CD4-positive, alpha-beta T cell treated with Interleukin-17A for 4 hours (primary cell): ENCODE measurements around the gene CDK9.
"Not testable (repeated sequence)": the region's sequence is repeated elsewhere in the genome, so short reads cannot be mapped to it uniquely, and the experiment has no call there.

Experiments
- DNase-seq: peaks from one replicate; pipeline ENCODE4 v3.0.0-alpha.2; 2020; ENCODE audit warnings: mixed read lengths

The CDK9 gene

DNA sequence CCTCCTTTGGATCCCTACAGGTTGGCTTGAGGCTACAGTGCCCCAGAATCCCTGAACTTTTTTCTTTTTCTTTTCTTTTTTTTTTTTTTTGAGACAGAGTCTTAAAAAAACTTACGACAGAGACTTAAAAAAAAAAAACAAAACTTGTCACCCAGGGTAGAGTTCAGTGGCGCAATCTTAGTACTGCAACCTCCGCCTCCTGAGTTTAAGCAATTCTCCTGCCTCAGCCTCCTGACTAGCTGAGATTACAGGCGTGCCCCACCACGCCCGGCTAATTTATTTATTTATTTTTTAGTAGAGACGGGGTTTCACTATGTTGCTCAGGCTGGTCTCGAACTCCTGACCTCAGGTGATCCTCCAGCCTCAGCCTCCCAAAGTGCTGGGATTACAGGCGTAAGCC lies 4.9 kb upstream of the CDK9 start:
- DNase-seq = not testable (repeated sequence)

- DNase-seq = no peak
Measured at GRCh38 chr9:127781806-127782205, 4.0 kb upstream of the CDK9 start.

DNA sequence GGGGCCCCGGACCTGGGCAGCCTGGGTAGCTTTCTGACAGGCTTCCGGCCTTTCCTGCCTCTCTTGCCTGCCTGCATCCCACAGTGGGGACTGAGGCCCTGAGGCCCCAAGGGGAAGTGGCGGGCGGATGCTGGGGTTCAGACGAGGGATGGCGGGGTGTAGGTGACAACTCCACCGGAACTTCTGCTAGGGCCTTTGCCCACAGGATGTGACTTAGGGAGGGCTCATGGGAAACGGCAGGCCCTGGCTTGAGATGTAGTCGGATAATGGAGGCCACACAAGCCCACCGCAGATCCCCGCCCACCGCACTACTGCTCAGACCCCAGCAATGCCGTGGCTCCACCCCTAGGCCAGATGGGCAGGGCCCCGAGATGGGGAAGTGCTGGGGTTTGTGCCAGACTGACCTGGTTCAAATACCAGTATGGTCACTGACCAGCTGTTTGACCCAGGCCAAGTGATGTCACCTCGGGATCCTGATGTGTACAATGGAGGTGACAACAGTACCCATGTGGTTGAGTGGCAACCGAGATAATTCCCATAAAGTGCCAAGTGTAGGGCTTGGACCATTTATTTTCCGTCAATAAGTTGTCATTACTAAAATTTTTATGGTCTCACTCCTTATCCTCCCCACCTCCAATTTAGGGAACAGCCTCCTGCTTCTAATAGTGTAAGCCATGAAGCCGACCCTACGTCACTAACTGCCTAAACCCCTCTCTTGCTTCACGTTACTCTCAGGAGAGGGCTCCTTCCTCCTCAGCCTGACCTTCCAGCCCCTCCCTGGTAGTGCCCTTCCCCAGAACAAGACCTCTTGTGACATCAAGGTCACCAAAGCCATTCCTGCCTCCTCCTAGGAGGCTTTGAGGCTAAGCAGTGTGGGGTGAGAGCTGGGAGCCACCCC lies 2.5 kb upstream of the CDK9 start:
- DNase-seq = peak; percentile 80

DNA sequence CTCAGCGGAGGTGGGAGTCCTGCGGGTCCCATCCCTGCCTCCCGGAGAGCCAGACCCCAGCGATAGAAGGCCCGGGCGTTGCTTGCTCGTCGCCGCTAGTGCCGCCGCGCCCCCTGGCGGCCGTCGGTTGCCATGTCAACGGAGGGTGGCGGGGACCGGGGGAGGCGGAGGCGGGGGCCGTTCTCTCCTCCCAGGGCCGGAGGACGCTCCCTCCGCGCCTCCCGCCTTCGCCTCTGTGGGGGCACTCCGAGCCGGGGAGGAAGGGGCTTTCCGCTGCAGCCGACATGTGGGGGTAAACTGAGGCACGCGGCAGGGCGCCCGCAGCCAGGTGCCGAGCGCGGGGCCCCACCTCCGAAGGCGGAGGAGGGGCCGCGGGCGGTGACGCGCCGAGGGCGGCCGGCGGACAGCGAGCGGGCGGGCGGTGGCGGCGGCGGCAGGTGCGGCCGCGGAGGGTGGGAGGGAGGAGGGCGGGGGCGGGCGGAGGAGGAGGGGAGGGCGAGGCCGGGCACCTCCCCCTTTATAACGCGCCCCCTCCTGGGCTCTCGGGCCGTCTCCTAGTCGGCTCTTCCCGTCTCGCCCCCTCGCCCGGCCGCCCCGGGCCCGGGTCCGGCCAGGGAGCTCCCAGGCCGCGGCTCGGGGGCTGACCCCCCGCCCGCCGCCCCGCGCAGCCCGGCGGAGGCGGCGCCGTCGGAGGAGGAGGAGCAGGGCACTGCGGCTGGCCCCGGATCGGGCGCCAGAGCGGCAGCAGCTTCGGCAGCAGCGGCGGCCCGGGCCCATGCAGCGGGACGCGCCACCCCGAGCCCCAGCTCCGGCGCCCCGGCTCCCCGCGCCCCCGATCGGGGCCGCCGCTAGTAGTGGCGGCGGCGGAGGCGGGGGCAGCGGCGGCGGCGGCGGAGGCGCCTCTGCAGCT lies 556 bp upstream of the CDK9 start:
- peak; percentile 90 for DNase-seq

DNA sequence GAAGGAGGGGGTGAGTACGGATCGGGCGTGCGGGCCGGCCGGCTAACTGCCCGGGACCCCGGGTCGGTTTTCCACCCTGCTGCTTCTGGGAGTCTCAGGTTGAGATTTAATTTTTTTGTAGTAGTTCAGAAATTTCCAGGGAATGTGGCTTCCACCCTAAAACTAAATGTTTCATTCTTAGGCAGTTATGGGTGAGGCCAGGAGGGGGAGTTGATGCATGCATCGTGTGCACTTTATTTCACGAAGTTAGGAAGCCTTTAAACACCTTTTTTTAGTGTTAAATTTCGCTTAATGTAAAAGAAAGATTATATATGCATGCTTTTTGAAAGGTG lies 905 bp downstream of the CDK9 start:
- peak; percentile 32 for DNase-seq

DNA sequence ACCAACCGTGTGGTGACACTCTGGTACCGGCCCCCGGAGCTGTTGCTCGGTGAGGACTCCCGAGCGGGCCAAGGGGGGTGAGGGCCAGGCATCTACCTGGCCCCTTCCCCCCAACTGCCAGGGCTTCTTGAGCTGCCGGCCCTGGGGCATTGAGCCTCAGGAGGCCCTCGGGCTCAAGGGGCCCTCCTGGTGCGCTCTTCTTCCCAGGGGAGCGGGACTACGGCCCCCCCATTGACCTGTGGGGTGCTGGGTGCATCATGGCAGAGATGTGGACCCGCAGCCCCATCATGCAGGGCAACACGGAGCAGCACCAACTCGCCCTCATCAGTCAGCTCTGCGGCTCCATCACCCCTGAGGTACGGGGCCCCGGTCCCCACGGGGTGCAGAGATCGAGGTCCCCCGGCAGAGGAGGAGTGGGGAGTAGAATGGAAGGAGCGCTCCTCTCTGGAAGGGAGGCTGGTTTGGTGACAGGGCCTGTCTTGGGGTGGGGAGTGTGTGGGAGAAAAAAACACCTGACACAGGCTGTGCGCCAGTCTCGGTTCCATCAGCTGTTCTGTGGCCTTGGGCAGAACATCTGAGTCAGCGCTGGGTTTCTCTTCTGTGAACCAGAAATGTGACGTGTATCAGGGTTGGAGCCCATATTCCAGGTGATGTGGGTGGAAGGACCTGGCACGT lies 2.6 kb downstream of the CDK9 start:
- DNase-seq = no peak

DNA sequence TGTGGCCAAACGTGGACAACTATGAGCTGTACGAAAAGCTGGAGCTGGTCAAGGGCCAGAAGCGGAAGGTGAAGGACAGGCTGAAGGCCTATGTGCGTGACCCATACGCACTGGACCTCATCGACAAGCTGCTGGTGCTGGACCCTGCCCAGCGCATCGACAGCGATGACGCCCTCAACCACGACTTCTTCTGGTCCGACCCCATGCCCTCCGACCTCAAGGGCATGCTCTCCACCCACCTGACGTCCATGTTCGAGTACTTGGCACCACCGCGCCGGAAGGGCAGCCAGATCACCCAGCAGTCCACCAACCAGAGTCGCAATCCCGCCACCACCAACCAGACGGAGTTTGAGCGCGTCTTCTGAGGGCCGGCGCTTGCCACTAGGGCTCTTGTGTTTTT lies 3.3 kb downstream of the CDK9 start:
- DNase-seq = no peak

DNA sequence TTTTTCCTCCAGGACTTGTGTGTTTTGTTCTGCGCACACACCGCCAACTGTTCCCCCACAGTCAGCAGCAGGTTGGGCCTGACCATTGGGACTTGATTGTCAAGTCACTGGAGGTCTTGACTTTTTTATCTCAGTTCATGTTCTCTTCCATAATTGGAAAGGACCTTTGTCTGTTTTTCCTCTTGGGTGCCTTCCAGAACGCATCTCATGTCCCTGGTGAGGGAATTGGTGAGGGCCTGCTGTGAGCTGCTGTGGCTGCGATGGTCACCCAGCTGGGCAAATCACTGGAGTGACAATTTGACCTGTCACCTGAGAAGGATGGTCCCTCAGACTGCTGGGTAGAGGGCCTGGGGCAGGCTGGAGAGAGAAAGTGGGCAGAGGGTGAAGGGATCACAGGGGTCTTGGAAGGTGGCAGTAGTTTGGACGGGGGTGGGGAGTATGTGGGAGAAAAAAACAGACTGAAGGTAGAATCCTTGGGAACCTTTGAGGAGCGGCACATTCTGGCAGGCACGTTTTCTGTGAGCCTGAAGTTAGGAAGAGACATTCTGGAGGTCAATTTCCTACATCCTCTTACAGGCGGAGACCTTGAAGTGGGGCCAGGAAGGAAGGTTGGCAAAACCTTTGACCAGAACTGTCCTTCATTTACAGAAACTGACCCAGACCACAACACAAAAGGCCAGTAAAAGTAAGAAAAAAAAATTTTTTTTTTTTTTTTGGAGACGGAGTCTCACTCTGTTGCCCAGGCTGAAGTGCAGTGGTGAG lies 4.4 kb downstream of the CDK9 start:
- DNase-seq = no peak

DNA sequence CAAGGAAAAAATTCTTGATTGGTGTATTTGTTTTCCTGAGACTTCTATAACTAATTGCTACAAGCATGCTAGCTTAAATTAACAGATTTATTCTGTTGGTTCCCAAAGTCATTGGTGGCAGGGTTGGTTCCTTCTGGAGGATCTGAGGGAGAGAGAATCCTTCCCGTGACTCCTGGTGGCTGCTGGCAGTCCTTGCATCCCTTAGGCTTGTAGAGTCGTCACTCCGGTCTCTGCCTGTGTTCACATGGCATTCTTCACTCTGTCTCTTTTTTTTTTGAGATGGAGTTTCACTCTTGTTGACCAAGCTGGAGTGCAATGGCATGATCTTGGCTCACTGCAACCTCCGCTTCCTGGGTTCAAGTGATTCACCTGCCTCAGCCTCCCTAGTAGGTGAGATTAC lies 5.3 kb downstream of the CDK9 start:
- no peak for DNase-seq

- DNase-seq = no peak
Measured at GRCh38 chr9:127792417-127793031, 6.7 kb downstream of the CDK9 start.

DNA sequence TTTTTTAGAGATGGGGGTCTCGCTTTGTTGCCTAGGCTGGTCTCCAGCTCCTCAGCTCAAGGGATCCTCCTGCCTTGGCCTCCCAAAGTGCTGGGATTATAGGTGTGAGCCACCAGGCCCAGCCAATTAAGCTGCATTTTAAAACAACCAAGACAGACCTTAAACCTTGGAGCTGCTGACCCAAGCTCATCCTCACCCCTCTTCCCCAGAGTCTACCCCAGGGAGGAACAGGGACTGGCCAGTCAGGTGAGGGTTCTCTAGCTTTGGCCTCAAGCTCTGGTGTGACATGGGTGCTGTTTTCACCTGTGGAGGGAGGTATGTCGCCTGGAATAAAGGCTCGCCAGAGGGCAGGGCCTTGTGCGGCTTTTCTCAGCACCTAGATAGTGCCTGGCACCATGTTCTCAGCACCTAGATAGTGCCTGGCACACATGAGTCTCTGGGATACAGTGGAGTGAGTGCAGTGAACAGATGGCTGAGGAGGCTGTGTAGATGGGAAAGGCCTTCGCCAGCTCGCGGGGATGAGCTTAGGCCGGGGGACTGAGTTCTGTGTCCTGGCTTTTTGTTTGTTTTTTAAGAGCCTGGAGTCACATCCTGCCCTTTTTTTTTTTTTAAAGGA lies 7.4 kb downstream of the CDK9 start:
- DNase-seq = no peak

DNA sequence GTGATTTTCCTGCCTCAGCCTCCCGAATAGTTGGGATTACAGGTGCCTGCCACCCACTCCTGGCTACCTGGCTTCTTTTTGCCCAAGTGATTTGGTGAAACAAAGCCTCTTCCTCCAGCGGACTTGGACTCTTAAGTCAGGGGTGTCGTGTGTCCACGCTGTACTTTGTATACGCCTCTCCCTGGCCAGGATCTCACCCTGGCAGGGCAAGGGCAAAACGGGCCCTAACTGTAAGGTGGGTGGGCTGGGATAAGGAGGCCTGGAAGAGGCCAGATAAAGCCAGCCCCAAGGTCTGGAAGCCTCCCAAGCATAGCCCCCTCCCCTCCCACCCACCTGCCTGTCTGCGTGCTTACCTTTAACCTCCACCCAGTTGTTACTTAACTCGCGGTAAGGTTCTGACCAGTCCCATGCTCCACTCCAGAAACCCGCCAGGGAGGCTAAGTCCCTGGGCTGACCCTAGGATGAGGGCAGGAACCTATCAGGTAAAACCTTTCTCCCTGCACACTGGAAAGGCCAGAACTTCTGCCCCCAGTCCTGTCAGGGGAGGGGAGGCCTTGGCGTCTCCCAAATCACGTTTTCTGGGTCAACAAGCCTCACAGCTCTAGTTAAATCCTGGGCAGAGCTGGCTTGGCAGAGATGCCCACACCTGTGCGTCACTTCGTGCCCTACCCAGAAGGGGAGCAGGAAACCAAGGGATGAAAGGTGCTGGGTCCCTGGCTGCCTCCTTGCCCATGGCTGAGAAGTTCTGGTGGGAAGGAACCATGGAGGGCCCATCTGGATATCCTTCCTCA lies 8.4 kb downstream of the CDK9 start:
- DNase-seq = no peak

DNA sequence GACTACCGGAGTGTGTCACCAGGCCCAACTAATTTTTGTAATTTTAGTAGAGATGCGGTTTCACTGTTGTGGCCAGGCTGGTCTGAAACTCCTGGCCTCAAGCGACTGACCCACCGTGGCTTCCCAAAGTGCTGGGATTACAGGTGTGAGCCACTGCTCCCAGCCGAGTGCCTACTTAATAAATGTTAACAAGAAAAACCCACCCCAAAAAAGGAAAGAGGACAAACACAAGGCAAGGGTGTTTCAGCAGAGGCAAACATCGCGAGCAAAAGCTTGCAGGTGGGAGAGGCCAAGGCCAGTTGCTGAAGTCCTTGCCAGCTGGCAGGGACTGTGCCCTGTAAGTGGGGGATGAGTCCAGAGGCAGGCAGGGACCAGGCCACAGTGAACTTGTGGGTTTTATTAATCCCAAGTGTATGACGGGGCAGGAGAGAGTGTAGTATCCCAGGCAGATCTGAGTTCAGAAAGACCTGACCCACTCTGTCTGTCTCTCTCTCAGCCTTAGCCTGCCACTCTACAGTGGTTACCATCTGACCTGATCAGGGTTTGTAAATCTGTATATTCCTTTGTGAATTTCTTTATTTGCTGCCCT lies 10.5 kb downstream of the CDK9 start:
- no peak for DNase-seq

- DNase-seq = no peak
Measured at GRCh38 chr9:127796852-127797370, 11.1 kb downstream of the CDK9 start.

DNA sequence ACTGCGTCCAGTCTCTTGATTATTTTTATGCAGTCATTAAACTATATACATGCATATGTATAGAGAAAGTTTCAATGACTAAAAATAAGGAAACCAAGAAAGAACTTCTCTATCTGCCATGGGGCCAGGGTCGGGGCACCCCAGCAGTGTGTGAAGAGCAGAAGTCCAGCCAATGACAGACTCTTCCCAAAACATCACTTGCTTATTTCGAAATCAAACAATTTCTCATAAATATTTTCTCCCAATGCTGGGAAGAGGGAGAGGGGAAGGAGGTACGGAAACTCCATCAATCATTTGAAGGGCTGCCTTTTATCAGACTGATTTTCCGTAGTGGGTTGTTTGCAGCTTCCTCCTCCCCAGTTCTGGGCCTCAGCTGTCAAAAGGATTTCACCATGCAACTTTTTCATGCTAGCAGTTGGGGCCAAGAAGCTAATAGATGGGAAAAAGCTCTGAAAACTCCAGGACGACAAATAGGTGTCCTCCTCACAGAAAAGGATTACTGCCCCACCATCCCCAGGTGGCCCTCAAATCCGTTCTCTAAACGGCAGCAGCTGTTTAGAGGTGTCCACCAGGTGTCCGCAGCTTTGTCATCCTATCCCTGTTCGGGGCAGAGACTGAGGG lies 16.2 kb downstream of the CDK9 start:
- DNase-seq = no peak

GRCh38 chr9:127802576-127803443 lies 17.0 kb downstream of the CDK9 start, which contains the start of gene FPGS:
Gene FPGS, plus strand, starts transcription at chr9:127802882. Its CDS starts 43 bp downstream, at chr9:127802925.
- DNase-seq = peak; percentile 91

DNA sequence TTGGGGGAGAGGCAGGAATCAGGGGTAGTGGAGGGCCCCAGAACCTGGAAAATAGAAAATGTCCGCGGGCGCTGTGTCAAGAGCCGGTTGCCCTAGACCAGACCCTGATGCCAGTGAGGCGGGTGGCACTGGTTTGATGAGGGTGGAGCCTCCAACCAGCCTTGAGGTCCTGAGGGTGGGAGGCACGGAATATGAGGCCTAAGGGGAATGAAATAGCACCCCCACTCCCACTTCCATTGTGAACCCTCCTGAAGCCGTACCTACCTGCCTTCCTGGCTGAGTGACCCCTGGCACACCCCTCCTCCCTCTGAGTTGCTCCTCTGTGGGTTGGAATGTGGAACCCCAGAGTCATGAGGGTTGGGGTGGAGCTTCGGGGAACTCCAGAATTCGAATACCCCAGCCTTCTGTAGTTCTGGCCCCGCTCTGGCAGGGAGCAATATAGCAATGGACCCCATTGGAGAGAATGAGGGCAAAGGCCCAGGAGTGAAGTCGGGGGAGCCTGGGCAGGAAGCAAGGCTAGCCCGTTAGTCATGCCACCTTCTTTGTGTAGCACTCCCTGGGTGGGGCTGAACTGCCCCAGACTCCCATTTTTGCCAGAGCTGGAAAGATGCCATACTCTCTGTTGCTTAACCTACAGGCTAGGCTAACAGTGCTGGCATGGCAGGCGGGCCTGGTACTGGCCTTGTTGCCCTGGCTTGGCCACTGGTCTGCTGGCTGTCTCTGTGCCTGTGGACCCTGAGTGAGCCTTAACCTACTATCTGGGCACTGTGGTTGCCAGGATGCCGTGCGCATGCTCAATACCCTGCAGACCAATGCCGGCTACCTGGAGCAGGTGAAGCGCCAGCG lies 17.9 kb downstream of the CDK9 start:
- DNase-seq = peak; percentile 32

- DNase-seq = peak; percentile 54
Measured at GRCh38 chr9:127805620-127806019, 19.8 kb downstream of the CDK9 start.
